H1 (cell line): ENCODE measurements around the gene TMSB4Y. TPM values are rescaled to one million over a fixed set of nuclear protein-coding genes. Genes with fewer than 3 reads are reported as not detected.

Source experiments
- CTCF ChIA-PET: fragments of 300-600 bp; sonication (Branson Sonifier 250); formaldehyde crosslinking; loops from one replicate; lab custom pipeline; 2021; ENCODE audit not compliant: partially characterized antibody; lab: Charles Lee
- POLR2A ChIA-PET: fragments of 300-600 bp; sonication (Branson Sonifier 250); formaldehyde crosslinking; loops from one replicate; lab custom pipeline; 2021; ENCODE audit warnings: inconsistent platforms; ENCODE audit not compliant: partially characterized antibody; lab: Charles Lee
- DNase-seq, 2 experiments: peaks; one replicate each; pipeline versions ENCODE4 v3.0.0 to v3.0.0-alpha.2; 2010 to 2022; ENCODE audit warnings: low spot score in 2 of 2, low read depth in 1 of 2, mixed read lengths in 1 of 2
- FAIRE-seq: peaks from 2 replicates; lab custom pipeline; 2011; peaks lifted over from hg19 to GRCh38; lab: Jason Lieb, UNC
- H2AFZ ChIP-seq: 2 replicates; pipeline ENCODE4 v1.8.1; 2012; ENCODE audit warnings: low read length, inconsistent platforms
- H2AK5ac ChIP-seq: 2 replicates; pipeline ENCODE4 v1.6.1; 2013; ENCODE audit warnings: low read depth, low read length
- H2BK120ac ChIP-seq: replicated peaks from 2 replicates; pipeline ENCODE3; 2013; ENCODE audit warnings: low read depth, low read length, inconsistent platforms
- H2BK12ac ChIP-seq: 2 replicates; pipeline ENCODE4 v1.6.1; 2013; ENCODE audit warnings: low read depth, low read length
- H2BK15ac ChIP-seq: 2 replicates; pipeline ENCODE4 v1.6.1; 2013; ENCODE audit warnings: low read length
- H2BK20ac ChIP-seq: 2 replicates; pipeline ENCODE4 v1.6.1; 2013; ENCODE audit warnings: low read length
- H2BK5ac ChIP-seq: 2 replicates; pipeline ENCODE4 v1.6.1; 2013; ENCODE audit warnings: low read depth, low read length
- H3K14ac ChIP-seq: 2 replicates; pipeline ENCODE4 v1.6.1; 2013; ENCODE audit warnings: inconsistent platforms; ENCODE audit not compliant: insufficient read length
- H3K18ac ChIP-seq: 2 replicates; pipeline ENCODE4 v1.6.1; 2013; ENCODE audit warnings: low read length; ENCODE audit errors: extremely low read depth
- H3K23ac ChIP-seq: 2 replicates; pipeline ENCODE4 v1.6.1; 2013; ENCODE audit warnings: inconsistent platforms; ENCODE audit not compliant: insufficient read length
- H3K23me2 ChIP-seq: 2 replicates; pipeline ENCODE4 v1.6.1; 2013; ENCODE audit warnings: low read depth, low read length
- H3K27ac ChIP-seq: 2 replicates; pipeline ENCODE4 v1.6.1; 2011; ENCODE audit warnings: low read depth, low read length, inconsistent platforms
- H3K27me3 ChIP-seq, 4 experiments: replicated peaks in 1 of 4; 1 replicate in 1 of 4; 2 replicates in 3 of 4; pipeline versions ENCODE4 v1.6.1 to v1.8.1; 2011 to 2013; ENCODE audit warnings: low read length in 3 of 4, mild to moderate bottlenecking in 3 of 4, inconsistent platforms in 2 of 4, mixed read lengths in 2 of 4, moderate library complexity in 1 of 4; ENCODE audit not compliant: control insufficient read depth in 3 of 4, insufficient read depth in 3 of 4; ENCODE audit errors: extremely low read depth in 1 of 4
- H3K36me3 ChIP-seq, 4 experiments: 2 replicates each; pipeline versions ENCODE4 v1.6.1 to v1.8.1; 2011 to 2013; ENCODE audit warnings: mild to moderate bottlenecking in 4 of 4, low read length in 3 of 4, moderate library complexity in 2 of 4, control low read depth in 1 of 4, inconsistent platforms in 1 of 4; ENCODE audit not compliant: insufficient read depth in 4 of 4, control insufficient read depth in 2 of 4
- H3K4ac ChIP-seq: replicated peaks from 2 replicates; pipeline ENCODE3; 2013; ENCODE audit warnings: low read length, low read depth, mixed read lengths, inconsistent platforms; ENCODE audit not compliant: insufficient read length
- H3K4me1 ChIP-seq, 4 experiments: replicated peaks in 1 of 4; 1 replicate in 1 of 4; 2 replicates in 3 of 4; pipeline versions ENCODE4 v1.6.1 to v1.8.1; 2011 to 2013; ENCODE audit warnings: low read length in 3 of 4, inconsistent platforms in 2 of 4, mixed read lengths in 1 of 4; ENCODE audit not compliant: insufficient read depth in 4 of 4, control insufficient read depth in 3 of 4
- H3K4me2 ChIP-seq, 2 experiments: 2 replicates each; pipeline versions ENCODE4 v1.6.1 to v1.8.1; 2011 to 2013; ENCODE audit warnings: low read depth in 2 of 2, low read length in 2 of 2, control low read depth in 1 of 2, inconsistent platforms in 1 of 2, mild to moderate bottlenecking in 1 of 2; ENCODE audit not compliant: insufficient read depth in 1 of 2
- H3K4me3 ChIP-seq, 4 experiments: fragments of 200-600, 300-600 bp in 1 of 4; sonication (generic), shearing (Covaris generic), sonication (Bioruptor Twin) in 1 of 4; 2 replicates each; pipeline versions ENCODE4 v1.5.1 to v1.8.1; 2011 to 2016; ENCODE audit warnings: low read length in 4 of 4, low read depth in 3 of 4, control low read depth in 2 of 4, inconsistent platforms in 2 of 4, mild to moderate bottlenecking in 2 of 4, mixed read lengths in 1 of 4, moderate library complexity in 1 of 4; ENCODE audit not compliant: insufficient read depth in 2 of 4; ENCODE audit errors: extremely low read depth in 1 of 4
- H3K56ac ChIP-seq: replicated peaks from 2 replicates; pipeline ENCODE3; 2013; ENCODE audit warnings: low read depth, mild to moderate bottlenecking, mixed read lengths, low read length, inconsistent platforms; ENCODE audit not compliant: insufficient read length
- H3K79me1 ChIP-seq: 2 replicates; pipeline ENCODE4 v1.6.1; 2013; ENCODE audit warnings: low read depth, low read length, control low read depth
- H3K79me2 ChIP-seq, 2 experiments: 2 replicates each; pipeline versions ENCODE4 v1.6.1 to v1.8.1; 2012 to 2013; ENCODE audit warnings: low read length in 2 of 2, mild to moderate bottlenecking in 2 of 2, inconsistent platforms in 1 of 2; ENCODE audit not compliant: insufficient read depth in 2 of 2, control insufficient read depth in 1 of 2
- H3K9ac ChIP-seq, 4 experiments: replicated peaks in 1 of 4; 1 replicate in 1 of 4; 2 replicates in 3 of 4; pipeline versions ENCODE4 v1.6.1 to v1.8.1; 2011 to 2013; ENCODE audit warnings: low read depth in 3 of 4, low read length in 3 of 4, control low read depth in 2 of 4, mild to moderate bottlenecking in 2 of 4, moderate library complexity in 2 of 4, inconsistent platforms in 1 of 4; ENCODE audit errors: extremely low read depth in 1 of 4
- H3K9me3 ChIP-seq, 2 experiments: 2 replicates each; pipeline versions ENCODE4 v1.6.1 to v1.8.1; 2012 to 2013; ENCODE audit warnings: mild to moderate bottlenecking in 2 of 2, moderate library complexity in 2 of 2, control low read depth in 1 of 2, inconsistent platforms in 1 of 2, low read depth in 1 of 2, low read length in 1 of 2, mixed read lengths in 1 of 2; ENCODE audit not compliant: insufficient read depth in 2 of 2
- H4K20me1 ChIP-seq, 2 experiments: replicated peaks in 1 of 2; 2 replicates each; pipeline versions ENCODE3 to v1.8.1; 2011 to 2013; ENCODE audit warnings: inconsistent platforms in 2 of 2, low read length in 2 of 2, mild to moderate bottlenecking in 1 of 2; ENCODE audit not compliant: insufficient read depth in 2 of 2, control insufficient read depth in 1 of 2
- H4K5ac ChIP-seq: 2 replicates; pipeline ENCODE4 v1.6.1; 2013; ENCODE audit warnings: low read length, low read depth, mixed read lengths, inconsistent platforms; ENCODE audit not compliant: insufficient read length
- H4K8ac ChIP-seq: 2 replicates; pipeline ENCODE4 v1.8.0; 2013; ENCODE audit warnings: mild to moderate bottlenecking, moderate library complexity, low read length, inconsistent platforms; ENCODE audit not compliant: insufficient read depth; ENCODE audit errors: extremely low read depth
- H4K91ac ChIP-seq: replicated peaks from 2 replicates; pipeline ENCODE3; 2013; ENCODE audit warnings: low read length, mixed read lengths, inconsistent platforms; ENCODE audit not compliant: insufficient read length
- CEBPB ChIP-seq: IDR thresholded peaks from 2 replicates; pipeline ENCODE4 v1.6.1; 2012; ENCODE audit warnings: low read depth, low read length
- CREB1 ChIP-seq: IDR thresholded peaks from 2 replicates; pipeline ENCODE4 v1.6.1; 2012; ENCODE audit warnings: inconsistent platforms
- GTF2F1 ChIP-seq: IDR thresholded peaks from 2 replicates; pipeline ENCODE4 v1.6.1; 2012; ENCODE audit warnings: low read depth, low read length, improper control_type of control experiment, borderline replicate concordance
- HDAC6 ChIP-seq: IDR thresholded peaks from one replicate; pipeline ENCODE4 v1.7.1; 2012; ENCODE audit warnings: low read depth, mild to moderate bottlenecking, inconsistent platforms, low read length, moderate library complexity
- MAFK ChIP-seq: IDR thresholded peaks from 2 replicates; pipeline ENCODE4 v1.6.1; 2012; ENCODE audit warnings: low read depth, mild to moderate bottlenecking, improper control_type of control experiment, low read length
- NANOG ChIP-seq: IDR thresholded peaks from 2 replicates; pipeline ENCODE4 v1.6.1; 2011; ENCODE audit warnings: low read length, low read depth, mild to moderate bottlenecking, inconsistent platforms; ENCODE audit not compliant: insufficient read depth, poor library complexity, severe bottlenecking
- POLR2A ChIP-seq, 2 experiments: IDR thresholded peaks; 1 replicate in 1 of 2; 2 replicates in 1 of 2; pipeline ENCODE4 v1.6.1; 2011; ENCODE audit warnings: low read depth in 2 of 2, low read length in 2 of 2, mild to moderate bottlenecking in 2 of 2; ENCODE audit errors: control extremely low read depth in 1 of 2
- POLR2AphosphoS5 ChIP-seq: IDR thresholded peaks from 2 replicates; pipeline ENCODE4 v1.6.1; 2011; ENCODE audit warnings: low read depth, low read length
- RBBP5 ChIP-seq: IDR thresholded peaks from 2 replicates; pipeline ENCODE4 v1.7.1; 2012; ENCODE audit warnings: low read depth, mild to moderate bottlenecking, inconsistent platforms, low read length, moderate library complexity, borderline replicate concordance
- SAP30 ChIP-seq: fragments of 300-600 bp; sonication (generic); IDR thresholded peaks from 2 replicates; pipeline ENCODE4 v1.7.1; 2012; ENCODE audit warnings: low read length, moderate library complexity, mild to moderate bottlenecking, inconsistent platforms; ENCODE audit not compliant: insufficient read depth, insufficient replicate concordance
- SP2 ChIP-seq: IDR thresholded peaks from 2 replicates; pipeline ENCODE4 v1.6.1; 2012; ENCODE audit warnings: mild to moderate bottlenecking, low read length, inconsistent platforms
- TAF1 ChIP-seq: IDR thresholded peaks from 2 replicates; pipeline ENCODE4 v1.6.1; 2011; ENCODE audit warnings: mild to moderate bottlenecking, low read depth, low read length
- TBP ChIP-seq: IDR thresholded peaks from 2 replicates; pipeline ENCODE4 v1.6.1; 2011; ENCODE audit warnings: low read depth, low read length, improper control_type of control experiment
- ZNF274 ChIP-seq: IDR thresholded peaks from 2 replicates; pipeline ENCODE4 v1.7.0; 2012; ENCODE audit warnings: low read length, borderline replicate concordance; ENCODE audit errors: extremely low read depth
- WGBS, 2 experiments: shearing (Covaris generic) in 1 of 2; methylation state at CpG; one replicate each; pipeline versions ENCODE4 v1.1.6 to v1.1.7; 2013 to 2015; ENCODE audit warnings: low lambda C conversion rate in 2 of 2, mixed read lengths in 2 of 2, inconsistent platforms in 1 of 2, low coverage in 1 of 2, missing lambda C conversion rate in 1 of 2; ENCODE audit not compliant: insufficient replicate concordance in 2 of 2, insufficient coverage in 1 of 2, insufficient read length in 1 of 2; ENCODE audit errors: extremely low coverage in 1 of 2, missing lambda C conversion rate in 1 of 2; 5-methylcytosine and 5-hydroxymethylcytosine counted together
- polyA plus RNA-seq, 7 experiments: library from polyadenylated mRNA; depleted of rRNA in 3 of 7; stranded (reverse) in 5 of 7; unstranded in 2 of 7; fragments of >200 nt in 5 of 7; fragments of 200-250 nt in 2 of 7; gene quantifications; 1 replicate in 5 of 7; 2 replicates in 1 of 7; 4 replicates in 1 of 7; pipeline versions ENCODE4 v1.2.1 to v1.2.3, GENCODE V29; 2011 to 2013; ENCODE audit warnings: missing spikeins in 2 of 7, mixed read lengths in 2 of 7
- total RNA-seq: library from RNA; stranded (reverse); fragmentation: NEBNext Ultra II Directional; extraction: Animal tissue kit (Norgen Biotek cat#: 25700); gene quantifications from 2 replicates; pipeline ENCODE4 v1.2.1, GENCODE V29; 2021
- TF ChIP-seq, protein P1 (sequence below): IDR thresholded peaks from 2 replicates; pipeline ENCODE4 v1.6.1; 2011; ENCODE audit warnings: low read length, improper control_type of control experiment

Gene TMSB4Y
- total and polyA plus RNA-seq, 2 of the 8 experiments (the other 6 are each of a cell fraction or from before 2014, with no cell fraction given): 2.0 to 2.6 TPM

DNA sequence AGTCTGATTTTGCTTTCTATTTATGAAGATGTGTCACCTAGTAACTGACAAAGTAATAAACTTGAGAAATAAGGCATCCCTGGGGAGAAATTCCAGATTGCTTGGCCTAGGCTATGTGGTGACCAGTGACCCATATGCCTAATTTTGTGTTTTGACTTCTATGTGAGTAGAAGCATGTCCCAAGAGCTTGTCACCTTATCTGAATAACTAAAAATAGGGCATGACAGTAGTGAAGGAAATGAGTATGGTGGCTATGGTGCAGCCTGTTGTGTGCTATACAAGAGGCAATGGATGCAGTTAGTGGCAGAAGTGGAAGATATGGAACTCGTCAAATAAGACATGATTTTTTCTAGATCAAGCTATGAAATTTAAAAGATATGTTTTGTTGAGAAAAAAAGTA lies 15.3 kb downstream of the TMSB4Y start:
- Histone ChIP-seq H4K91ac (no peak overlapping the region), H3K23me2 (no peaks in the 10 kb centered on the region), H3K18ac (no peak overlapping the region), H4K5ac (no peak overlapping the region), H2BK15ac (no peak overlapping the region), H3K79me2 (no peaks in the 10 kb centered on the region), H3K4me1 (no peaks in the 10 kb centered on the region), H3K23ac (no peak overlapping the region), H3K27ac (no peak overlapping the region), H3K4me2 (no peak overlapping the region), H3K14ac (no peak overlapping the region), H3K4me3 (no peak overlapping the region), H4K8ac (no peak overlapping the region), H4K20me1 (no peaks in the 10 kb centered on the region), H2BK5ac (no peak overlapping the region), H3K9ac (no peak overlapping the region), H2AFZ (no peak overlapping the region), H2AK5ac (no peak overlapping the region), H2BK12ac (no peak overlapping the region), H3K27me3 (no peaks in the 10 kb centered on the region), H2BK120ac (no peak overlapping the region), H3K4ac (no peak overlapping the region), H3K56ac (no peak overlapping the region), H2BK20ac (no peak overlapping the region), H3K36me3 (peaks cover 0 to 10% (median 0%) of the 10 kb centered on the region in 4 experiments; a peak in 1 of 8 replicates), H3K79me1 (no peaks in the 10 kb centered on the region), H3K9me3 (peaks cover 7 to 17% of the 10 kb centered on the region in 2 experiments)
- FAIRE-seq (peak; percentile 36), DNase-seq (no peak)
- ChIA-PET POLR2A (no interaction called here), CTCF (no interaction called here)
- WGBS, 2 experiments: 94% methylated on average over 1 of the region's 1 CpG; no CpG with 5 or more reads in 1 of the 2 experiments
- TF ChIP-seq, protein P1, sequence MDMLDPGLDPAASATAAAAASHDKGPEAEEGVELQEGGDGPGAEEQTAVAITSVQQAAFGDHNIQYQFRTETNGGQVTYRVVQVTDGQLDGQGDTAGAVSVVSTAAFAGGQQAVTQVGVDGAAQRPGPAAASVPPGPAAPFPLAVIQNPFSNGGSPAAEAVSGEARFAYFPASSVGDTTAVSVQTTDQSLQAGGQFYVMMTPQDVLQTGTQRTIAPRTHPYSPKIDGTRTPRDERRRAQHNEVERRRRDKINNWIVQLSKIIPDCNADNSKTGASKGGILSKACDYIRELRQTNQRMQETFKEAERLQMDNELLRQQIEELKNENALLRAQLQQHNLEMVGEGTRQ: no peak
- TF ChIP-seq HDAC6: no peak
- TF ChIP-seq CEBPB: no peak
- no peak for TF ChIP-seq TBP
- no peak for TF ChIP-seq RBBP5
- TF ChIP-seq NANOG: no peak
- TF ChIP-seq SP2: no peak
- no peak for TF ChIP-seq TAF1
- no peak for TF ChIP-seq CREB1
- no peak for TF ChIP-seq GTF2F1
- no peak for TF ChIP-seq SAP30
- TF ChIP-seq POLR2AphosphoS5: no peak
- TF ChIP-seq POLR2A (IDR thresholded peaks at IDR 0.05; ENCODE audit: control extremely low read depth in 1 of 2, low read depth in 2 of 2, low read length in 2 of 2): no peak
- TF ChIP-seq ZNF274: no peak
- TF ChIP-seq MAFK: no peak
